Measurements from ENCODE around the gene NEDD9.

GRCh38 chr6:11210386-11211138 lies 21.9 kb downstream of the NEDD9 start:
- TF ChIP-seq POLR2A (IDR thresholded peaks at IDR 0.05) (no peak), CTCF (IDR thresholded peaks at IDR 0.05) (no peak)

All from upper lobe of left lung (tissue), 4 donors.